HG02852 (cell line): Measurements from ENCODE around the gene TET3.

Experiments
- ATAC-seq: cut with Tn5 transposase; IDR thresholded peaks from one replicate; pipeline ENCODE4 v1.9.1; 2021; ENCODE audit warnings: mild to moderate bottlenecking, moderate library complexity; ENCODE audit not compliant: unreplicated experiment

Gene TET3

GRCh38 chr2:74002505-74003421, 18.1 kb downstream of the TET3 start:
- ATAC-seq: peak; percentile 93

GRCh38 chr2:74003494-74004211, 18.9 kb downstream of the TET3 start:
- no peak for ATAC-seq

GRCh38 chr2:74004212-74005182, 19.8 kb downstream of the TET3 start:
- ATAC-seq: no peak

GRCh38 chr2:74005786-74006185, 21.1 kb downstream of the TET3 start:
- ATAC-seq: no peak

- no peak for ATAC-seq
These were observed 21.7 kb downstream of the TET3 start for GRCh38 chr2:74006459-74006858.

GRCh38 chr2:74007121-74007520, 22.4 kb downstream of the TET3 start:
- no peak for ATAC-seq

GRCh38 chr2:74007711-74008110, 23.0 kb downstream of the TET3 start:
- ATAC-seq: no peak

GRCh38 chr2:74008761-74009395, 24.2 kb downstream of the TET3 start:
- ATAC-seq: no peak

- ATAC-seq: no peak
These were observed 24.9 kb downstream of the TET3 start for GRCh38 chr2:74009577-74009976.

- no peak for ATAC-seq
These were observed 25.4 kb downstream of the TET3 start for GRCh38 chr2:74010087-74010541.

- no peak for ATAC-seq
These were observed 26.5 kb downstream of the TET3 start for GRCh38 chr2:74011246-74011645.

GRCh38 chr2:74014813-74015212, 30.1 kb downstream of the TET3 start:
- no peak for ATAC-seq

- peak; percentile 59 for ATAC-seq
These were observed 32.5 kb downstream of the TET3 start for GRCh38 chr2:74017223-74017622.

- no peak for ATAC-seq
These were observed 34.8 kb downstream of the TET3 start for GRCh38 chr2:74019516-74019915.

GRCh38 chr2:74020702-74021406, 36.1 kb downstream of the TET3 start:
- ATAC-seq: peak; percentile 56

GRCh38 chr2:74021407-74021755, 36.7 kb downstream of the TET3 start:
- ATAC-seq: no peak

- ATAC-seq: no peak
These were observed 39.5 kb downstream of the TET3 start for GRCh38 chr2:74024216-74024615.

GRCh38 chr2:74025971-74026612, 41.4 kb downstream of the TET3 start:
- no peak for ATAC-seq

GRCh38 chr2:74026687-74027241, 42.1 kb downstream of the TET3 start:
- ATAC-seq: no peak
